Vagina (tissue), 2 donors: ENCODE measurements around the gene KLHDC4. TPM values are rescaled to one million over a fixed set of nuclear protein-coding genes. Genes with fewer than 3 reads are reported as not detected.

Experiments used
- DNase-seq, 2 donors: peaks; one replicate each; pipeline ENCODE4 v3.0.0-alpha.2; 2017; ENCODE audit errors: extremely low spot score in 2 of 2
- H3K27ac ChIP-seq: fragments of 200-600 bp; sonication (generic); one replicate; pipeline ENCODE4 v1.5.1; 2019
- H3K27me3 ChIP-seq: fragments of 200-600 bp; sonication (generic); one replicate; pipeline ENCODE4 v1.5.1; 2019
- H3K36me3 ChIP-seq, 2 donors: fragments of 200-600 bp; sonication (generic); one replicate each; pipeline ENCODE4 v1.5.1; 2017 to 2019
- H3K4me1 ChIP-seq: fragments of 200-600 bp; sonication (generic); one replicate; pipeline ENCODE4 v1.5.1; 2019
- H3K4me3 ChIP-seq, 2 donors: fragments of 200-600 bp; sonication (generic); 1 replicate in 1 of 2; 2 replicates in 1 of 2; pipeline ENCODE4 v1.5.1; 2016 to 2019
- H3K9me3 ChIP-seq: fragments of 200-600 bp; sonication (generic); one replicate; pipeline ENCODE4 v1.5.1; 2019
- CTCF ChIP-seq, 3 experiments: fragments of 450-650 bp in 2 of 3; fragments of 200-600 bp in 1 of 3; sonication (generic) in 1 of 3; IDR thresholded peaks; one replicate each; pipeline ENCODE4 v1.5.1; 2017 to 2019; ENCODE audit warnings: antibody characterized with exemption in 3 of 3, mild to moderate bottlenecking in 2 of 3, moderate library complexity in 2 of 3
- POLR2A ChIP-seq, 2 donors: fragments of 450-650 bp; IDR thresholded peaks; one replicate each; pipeline ENCODE4 v1.6.1; 2017; ENCODE audit warnings: antibody characterized with exemption in 2 of 2, mild to moderate bottlenecking in 2 of 2, moderate library complexity in 2 of 2
- POLR2AphosphoS5 ChIP-seq, 2 donors: sonication (generic); formaldehyde crosslinking; IDR thresholded peaks; one replicate each; pipeline ENCODE4 v1.9.0; 2017; ENCODE audit warnings: antibody characterized with exemption in 2 of 2, mild to moderate bottlenecking in 2 of 2, low read depth in 1 of 2; ENCODE audit not compliant: insufficient read depth in 1 of 2
- intact Hi-C: fragments of 100-400 bp; cut with DNase I; formaldehyde crosslinking; loops from one replicate; pipeline ENCODE4 v1.15.1; 2023
- total RNA-seq: library from RNA; depleted of rRNA; stranded (reverse); fragments of >200 nt; gene quantifications from one replicate; pipeline ENCODE4 v1.2.3, GENCODE V29; 2016

The KLHDC4 gene
- total RNA-seq, 1 donor from 2014 or later, result 62.9 TPM

- Histone ChIP-seq H3K4me1 (peaks cover 13% of the 10 kb centered on the region), H3K27me3 (peaks cover 3% of the 10 kb centered on the region), H3K4me3 (no peak overlapping the region), H3K9me3 (no peaks in the 10 kb centered on the region), H3K27ac (no peak overlapping the region), H3K36me3 (no peaks in the 10 kb centered on the region)
- intact Hi-C loops, result no loop called here
- no peak for DNase-seq
- TF ChIP-seq POLR2AphosphoS5 (IDR thresholded peaks at IDR 0.05; ENCODE audit: insufficient read depth in 1 of 2, low read depth in 1 of 2), result no peak
- TF ChIP-seq POLR2A (IDR thresholded peaks at IDR 0.05), result no peak
- TF ChIP-seq CTCF (IDR thresholded peaks at IDR 0.05), result no peak
Observed at GRCh38 chr16:87801679-87802259, 36.0 kb upstream of the KLHDC4 start.

GRCh38 chr16:87800497-87800896 is 34.7 kb upstream of the KLHDC4 start:
- intact Hi-C loops, result no loop called here
- Histone ChIP-seq H3K9me3 (no peaks in the 10 kb centered on the region), H3K4me3 (no peak overlapping the region), H3K27ac (no peak overlapping the region), H3K4me1 (no peaks in the 10 kb centered on the region), H3K27me3 (no peaks in the 10 kb centered on the region), H3K36me3 (no peaks in the 10 kb centered on the region)
- no peak for DNase-seq
- no peak for TF ChIP-seq POLR2A (IDR thresholded peaks at IDR 0.05)
- no peak for TF ChIP-seq POLR2AphosphoS5 (IDR thresholded peaks at IDR 0.05; ENCODE audit: insufficient read depth in 1 of 2, low read depth in 1 of 2)
- TF ChIP-seq CTCF (IDR thresholded peaks at IDR 0.05), result no peak

GRCh38 chr16:87795336-87795735 is 29.6 kb upstream of the KLHDC4 start:
- H3K27ac ChIP-seq, result no peak overlapping the region
- H3K9me3 ChIP-seq, result no peaks in the 10 kb centered on the region
- no peak for DNase-seq
- no peaks in the 10 kb centered on the region for H3K27me3 ChIP-seq
- no peaks in the 10 kb centered on the region for H3K36me3 ChIP-seq
- peaks cover 5% of the 10 kb centered on the region for H3K4me1 ChIP-seq
- intact Hi-C loops, result no loop called here
- TF ChIP-seq CTCF (IDR thresholded peaks at IDR 0.05) (no peak), POLR2AphosphoS5 (IDR thresholded peaks at IDR 0.05; ENCODE audit: insufficient read depth in 1 of 2, low read depth in 1 of 2) (no peak), POLR2A (IDR thresholded peaks at IDR 0.05) (no peak)
- no peak overlapping the region for H3K4me3 ChIP-seq

DNA sequence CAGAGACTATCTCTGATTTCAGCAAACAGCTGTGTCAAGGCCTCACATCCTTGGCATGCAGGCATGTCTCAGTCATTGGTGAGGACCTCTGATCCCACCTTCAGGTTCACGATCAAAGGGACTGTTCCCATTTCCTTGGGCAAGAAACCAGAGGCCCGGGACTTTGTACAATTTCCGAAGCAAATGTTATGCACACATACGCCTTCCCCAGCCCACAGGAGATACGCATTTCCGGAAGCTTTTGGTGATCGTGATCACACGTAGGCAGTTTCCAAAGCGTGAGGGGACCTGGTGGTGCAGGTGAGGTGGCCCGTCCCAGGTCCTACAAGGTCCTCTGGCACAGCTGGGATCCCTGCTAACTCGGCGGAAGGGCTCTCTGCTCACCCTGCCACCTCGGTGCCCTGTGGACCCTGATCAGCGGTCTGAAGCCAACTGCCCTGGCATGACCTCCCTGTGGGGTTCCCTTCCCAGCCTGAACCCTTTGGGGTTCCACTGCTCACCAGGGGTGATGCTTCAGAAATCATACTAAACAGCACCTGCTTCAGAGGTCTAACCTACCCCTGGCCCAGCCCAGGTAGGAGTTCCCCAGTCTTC is 28.8 kb upstream of the KLHDC4 start:
- Histone ChIP-seq H3K27ac (no peak overlapping the region), H3K4me3 (no peak overlapping the region)
- intact Hi-C loops, result no loop called here

More for the DNA sequence above, 28.8 kb upstream of the KLHDC4 start:
- Histone ChIP-seq H3K36me3 (no peaks in the 10 kb centered on the region), H3K9me3 (no peaks in the 10 kb centered on the region), H3K4me1 (peaks cover 5% of the 10 kb centered on the region), H3K27me3 (no peaks in the 10 kb centered on the region)
- no peak for DNase-seq
- no peak for TF ChIP-seq POLR2A (IDR thresholded peaks at IDR 0.05)
- no peak for TF ChIP-seq POLR2AphosphoS5 (IDR thresholded peaks at IDR 0.05; ENCODE audit: insufficient read depth in 1 of 2, low read depth in 1 of 2)
- no peak for TF ChIP-seq CTCF (IDR thresholded peaks at IDR 0.05)
